HepG2 (cell line): ENCODE data around the gene CATSPERD. TPM values are rescaled to one million over a fixed set of nuclear protein-coding genes. Genes with fewer than 3 reads are reported as not detected.

Source experiments
- ATAC-seq: fragments of 200-7000 bp; cut with Tn5 transposase; 3 replicates; pipeline ENCODE4 v1.9.1; 2020; ENCODE audit warnings: mild to moderate bottlenecking, moderate library complexity
- BruUV-seq: library from RNA; stranded (reverse); fragments of 400-500 nt; replicated peaks from 2 replicates; lab custom pipeline; 2021; lab: Mats Ljungman, UMichigan
- CTCF ChIA-PET: fragments of 300-600 bp; formaldehyde crosslinking; extraction: SDS; loops from one replicate; lab custom pipeline; 2021; ENCODE audit warnings: low total read pairs, inconsistent platforms, low intra/inter-chr PET ratio; lab: Yijun Ruan, JAX
- POLR2A ChIA-PET: fragments of 350-600 bp; sonication (Branson Sonifier 250); formaldehyde crosslinking; loops from one replicate; lab custom pipeline; 2020; ENCODE audit warnings: antibody characterized with exemption, inconsistent platforms; lab: Yijun Ruan, JAX
- DNase-seq: peaks from one replicate; pipeline ENCODE4 v3.0.0-alpha.2; 2015; ENCODE audit warnings: low spot score
- FAIRE-seq: peaks from 3 replicates; lab custom pipeline; 2011; peaks lifted over from hg19 to GRCh38; lab: Jason Lieb, UNC
- H2AFZ ChIP-seq: one replicate; pipeline ENCODE4 v1.6.1; 2011; ENCODE audit warnings: low read length, inconsistent platforms
- H3K27ac ChIP-seq: fragments of 300-600 bp; 3 replicates; pipeline ENCODE4 v1.8.0; 2011; ENCODE audit warnings: mixed run types, mild to moderate bottlenecking, mixed read lengths, low read length, inconsistent platforms; ENCODE audit not compliant: insufficient read depth; ENCODE audit errors: extremely low read length
- H3K27me3 ChIP-seq, 2 experiments: fragments of 200-600 bp in 1 of 2; 2 replicates in 1 of 2; 3 replicates in 1 of 2; pipeline versions ENCODE4 v1.6.0 to v1.8.0; 2011; ENCODE audit warnings: low read length in 2 of 2, mild to moderate bottlenecking in 2 of 2, moderate library complexity in 2 of 2, inconsistent platforms in 1 of 2; ENCODE audit not compliant: insufficient read depth in 2 of 2, control insufficient read depth in 1 of 2
- H3K36me3 ChIP-seq, 2 experiments: fragments of 200-600 bp in 1 of 2; replicated peaks in 1 of 2; 2 replicates in 1 of 2; 3 replicates in 1 of 2; pipeline versions ENCODE4 v1.5.1 to v1.8.0; 2011; ENCODE audit warnings: low read length in 2 of 2, inconsistent platforms in 1 of 2; ENCODE audit not compliant: insufficient read depth in 2 of 2, control insufficient read depth in 1 of 2
- H3K4me1 ChIP-seq: 2 replicates; pipeline ENCODE4 v1.5.1; 2012; ENCODE audit warnings: low read length, inconsistent platforms; ENCODE audit not compliant: insufficient read depth
- H3K4me2 ChIP-seq: 2 replicates; pipeline ENCODE4 v1.6.0; 2011; ENCODE audit warnings: low read depth, low read length, inconsistent platforms
- H3K4me3 ChIP-seq, 3 experiments: fragments of 200-600 bp in 1 of 3; sonication (generic), shearing (Covaris generic) in 1 of 3; replicated peaks in 1 of 3; 2 replicates each; pipeline ENCODE4 v1.5.1; 2011 to 2016; ENCODE audit warnings: low read length in 3 of 3, inconsistent platforms in 2 of 3, low read depth in 2 of 3, mild to moderate bottlenecking in 2 of 3, control low read depth in 1 of 3, mixed read lengths in 1 of 3; ENCODE audit not compliant: insufficient read depth in 1 of 3
- H3K79me2 ChIP-seq: one replicate; pipeline ENCODE4 v1.6.1; 2011; ENCODE audit warnings: low read length, inconsistent platforms; ENCODE audit not compliant: insufficient read depth
- H3K9ac ChIP-seq: 2 replicates; pipeline ENCODE4 v1.6.0; 2011; ENCODE audit warnings: mild to moderate bottlenecking, low read depth, low read length, inconsistent platforms; ENCODE audit not compliant: insufficient read depth
- H3K9me3 ChIP-seq: 2 replicates; pipeline ENCODE4 v1.5.1; 2012; ENCODE audit warnings: mild to moderate bottlenecking, low read length
- H4K20me1 ChIP-seq: 2 replicates; pipeline ENCODE4 v1.6.0; 2011; ENCODE audit warnings: inconsistent platforms, mild to moderate bottlenecking, low read length, moderate library complexity; ENCODE audit not compliant: insufficient read depth
- ARID4A ChIP-seq: sonication (generic); formaldehyde crosslinking; IDR thresholded peaks from 2 replicates; pipeline ENCODE4 v1.5.0; 2020; ENCODE audit warnings: mild to moderate bottlenecking, missing genetic modification reagents, borderline replicate concordance
- ATF6 ChIP-seq: sonication (generic); formaldehyde crosslinking; conservative IDR thresholded peaks from 2 replicates; pipeline ENCODE4 v1.4.0; 2020; ENCODE audit warnings: missing genetic modification reagents
- NAIF1 ChIP-seq: sonication (generic); formaldehyde crosslinking; IDR thresholded peaks from 2 replicates; pipeline ENCODE4 v1.5.0; 2020; ENCODE audit warnings: mild to moderate bottlenecking, missing genetic modification reagents, borderline replicate concordance
- SYNCRIP ChIP-seq: fragments of 200-400 bp; formaldehyde crosslinking; IDR thresholded peaks from 2 replicates; pipeline ENCODE4 v1.6.1; 2018; ENCODE audit warnings: mild to moderate bottlenecking, low read depth, low read length; ENCODE audit not compliant: insufficient read depth
- ZBTB4 ChIP-seq: sonication (generic); formaldehyde crosslinking; IDR thresholded peaks from 2 replicates; pipeline ENCODE4 v1.4.0; 2020; ENCODE audit warnings: missing genetic modification reagents, mild to moderate bottlenecking, borderline replicate concordance
- ZGPAT ChIP-seq: IDR thresholded peaks from 2 replicates; pipeline ENCODE4 v1.6.1; 2016; ENCODE audit warnings: mild to moderate bottlenecking
- ZIK1 ChIP-seq: sonication (generic); formaldehyde crosslinking; IDR thresholded peaks from 2 replicates; pipeline ENCODE4 v1.5.0; 2020; ENCODE audit warnings: mild to moderate bottlenecking, low read depth, missing genetic modification reagents, borderline replicate concordance
- ZNF503 ChIP-seq: sonication (generic); formaldehyde crosslinking; IDR thresholded peaks from 2 replicates; pipeline ENCODE4 v1.4.0; 2020; ENCODE audit warnings: missing genetic modification reagents
- WGBS: methylation state at CpG from one replicate; pipeline ENCODE4 v1.1.6; 2017; ENCODE audit warnings: low lambda C conversion rate; 5-methylcytosine and 5-hydroxymethylcytosine counted together
- in situ Hi-C: cut with HindIII; loops from 2 replicates; pipeline ENCODE4 v1.10.0; 2017; ENCODE audit warnings: low pct_unique_long_range_greater_than_20kb; ENCODE audit not compliant: extremely low pct_ligation_motif_present
- intact Hi-C: fragments of 100-400 bp; cut with micrococcal nuclease; formaldehyde crosslinking; loops from one replicate; pipeline ENCODE4 v1.10.0; 2022; ENCODE audit not compliant: unreplicated experiment
- polyA plus RNA-seq, 8 experiments: library from polyadenylated mRNA; depleted of rRNA in 3 of 8; stranded (reverse) in 7 of 8; unstranded in 1 of 8; fragments of >200 nt; fragmentation: Illumina TruSeq in 4 of 8; extraction: Trizol in 4 of 8; gene quantifications; 2 replicates each; pipeline versions ENCODE4 v1.2.1 to v1.2.3, GENCODE V29; 2011 to 2016; ENCODE audit warnings: low read depth in 4 of 8, missing spikeins in 1 of 8, mixed read lengths in 1 of 8; ENCODE audit not compliant: insufficient read depth in 1 of 8
- total RNA-seq, 5 experiments: library from RNA; depleted of rRNA; stranded (reverse); fragments of >200 nt; fragmentation: Illumina TruSeq; extraction: Trizol; gene quantifications; 2 replicates each; pipeline ENCODE4 v1.2.3, GENCODE V29; 2016; ENCODE audit warnings: low read depth in 1 of 5

CATSPERD gene
- total and polyA plus RNA-seq, 2 of the 13 experiments (the other 11 are each of a cell fraction or from before 2014, with no cell fraction given) = 0.04 TPM; not detected in 1

- H3K4me2 ChIP-seq = peak overlapping the region; percentile 84
- H3K9me3 ChIP-seq = no peaks in the 10 kb centered on the region
- WGBS = 78% methylated on average over 10 of the region's 16 CpGs
- no peaks in the 10 kb centered on the region; a peak in 1 of 5 replicates for H3K27me3 ChIP-seq
- no peak for DNase-seq
- CTCF ChIA-PET = no interaction called here
- FAIRE-seq = no peak
- POLR2A ChIA-PET = interaction anchor here (0.8 to 2.2 kb wide), 6 partner anchors 29 to 142 kb away, joined by 3 to 21 read pairs (median 6); partner anchors contain the start of genes CATSPERD, LONP1, SAFB and SAFB2
- peak overlapping the region; percentile 72 for H3K27ac ChIP-seq
- H3K4me1 ChIP-seq = peaks cover 26% of the 10 kb centered on the region
- no peak overlapping the region for H2AFZ ChIP-seq
- in situ Hi-C loops (no loop called here), intact Hi-C loops (loop anchor here (2.0 to 5.0 kb wide), 2 partner anchors 35 to 139 kb away; partner anchors contain the start of genes CATSPERD and LONP1)
- peak overlapping the region; percentile 66 to 81 (median 66); a peak in 5 of 6 replicates for H3K4me3 ChIP-seq
- no peak for ATAC-seq
- no peaks in the 10 kb centered on the region for H3K36me3 ChIP-seq
- peak overlapping the region; percentile 64; the same call in 1 of the 2 replicates for H3K9ac ChIP-seq
- peaks cover 11% of the 10 kb centered on the region; the same call in 1 of the 2 replicates for H4K20me1 ChIP-seq
- BruUV-seq = no TSS peak
- peaks cover 12% of the 10 kb centered on the region for H3K79me2 ChIP-seq
- TF ChIP-seq ZBTB4 (CRISPR knock-in tag) (0 out of 2 replicates have a peak, but pooled peaks have one; percentile 9), NAIF1 (CRISPR knock-in tag) (no peak), ZNF503 (CRISPR knock-in tag) (no peak), ATF6 (CRISPR knock-in tag) (no peak), ARID4A (CRISPR knock-in tag) (no peak), ZIK1 (no peak), SYNCRIP (no peak), ZGPAT (CRISPR knock-in tag) (no peak)
Measured at GRCh38 chr19:5686326-5686646, 34.2 kb upstream of the CATSPERD start.
